Peyer's patch (tissue), 4 donors: Measurements from ENCODE around the gene RCOR1. TPM values are rescaled to one million over a fixed set of nuclear protein-coding genes. Genes with fewer than 3 reads are reported as not detected.
A peak's percentile ranks its signal among the peaks of the same experiment; 100 is the strongest.

Experiments used
- DNase-seq, 3 donors: peaks; one replicate each; pipeline ENCODE4 v3.0.0-alpha.2; 2017 to 2019
- H3K27ac ChIP-seq, 4 donors: fragments of 200-600 bp; sonication (generic); one replicate each; pipeline ENCODE4 v1.5.1; 2016 to 2019
- H3K27me3 ChIP-seq, 2 donors: fragments of 200-600 bp; sonication (generic); one replicate each; pipeline ENCODE4 v1.5.1; 2019
- H3K36me3 ChIP-seq, 3 donors: fragments of 200-600 bp; sonication (generic); one replicate each; pipeline ENCODE4 v1.5.1; 2016 to 2019
- H3K4me1 ChIP-seq, 4 donors: fragments of 200-600 bp; sonication (generic); one replicate each; pipeline ENCODE4 v1.5.1; 2016 to 2019
- H3K4me3 ChIP-seq, 4 donors: fragments of 200-600 bp; sonication (generic); 1 replicate in 3 of 4; 2 replicates in 1 of 4; pipeline ENCODE4 v1.5.1; 2016 to 2019; ENCODE audit warnings: mild to moderate bottlenecking in 1 of 4
- H3K9me3 ChIP-seq, 4 donors: fragments of 200-600 bp; sonication (generic); one replicate each; pipeline ENCODE4 v1.5.1; 2016 to 2019; ENCODE audit warnings: mild to moderate bottlenecking in 1 of 4
- CTCF ChIP-seq, 6 experiments: fragments of 450-650 bp in 4 of 6; fragments of 200-600 bp in 2 of 6; sonication (generic) in 1 of 6; IDR thresholded peaks; one replicate each; pipeline ENCODE4 v1.5.1; 2017 to 2019; ENCODE audit warnings: antibody characterized with exemption in 6 of 6, mild to moderate bottlenecking in 3 of 6, moderate library complexity in 1 of 6
- POLR2A ChIP-seq, 2 donors: fragments of 450-650 bp; IDR thresholded peaks; one replicate each; pipeline ENCODE4 v1.5.1; 2017; ENCODE audit warnings: antibody characterized with exemption in 2 of 2, mild to moderate bottlenecking in 2 of 2, moderate library complexity in 2 of 2
- small RNA-seq, 2 donors: library from RNA; depleted of rRNA; stranded (forward); fragments of <200 nt; gene quantifications; one replicate each; pipeline ENCODE3, GENCODE V24; 2016
- total RNA-seq, 4 donors: library from RNA; depleted of rRNA; stranded (reverse); fragments of >200 nt; gene quantifications; one replicate each; pipeline ENCODE4 v1.1.0, GENCODE V29; 2016

Gene RCOR1
- total RNA-seq, 4 donors from 2014 or later = 16.5 to 26.3 (median 21.1) TPM

GRCh38 chr14:102779084-102779462 lies 186.6 kb downstream of the RCOR1 start:
- Histone ChIP-seq H3K27ac (peak overlapping the region in 1 of 4 donors; percentile 97), H3K36me3 (no peaks in the 10 kb centered on the region), H3K27me3 (no peaks in the 10 kb centered on the region), H3K9me3 (no peaks in the 10 kb centered on the region), H3K4me1 (peaks cover 0 to 23% (median 11%) of the 10 kb centered on the region in 4 donors), H3K4me3 (peak overlapping the region in 3 of 4 donors; percentile 92 to 98 (median 94))
- no peak for DNase-seq
- TF ChIP-seq POLR2A (IDR thresholded peaks at IDR 0.05) = no peak
- TF ChIP-seq CTCF (IDR thresholded peaks at IDR 0.05) = no peak

- Histone ChIP-seq H3K4me3 (no peak overlapping the region), H3K27ac (peak overlapping the region in 1 of 4 donors; percentile 97)
- peak in 1 of 3 donors; percentile 38 for DNase-seq
Observed at GRCh38 chr14:102779574-102780315, 187.3 kb downstream of the RCOR1 start.

More at GRCh38 chr14:102779574-102780315, 187.3 kb downstream of the RCOR1 start:
- TF ChIP-seq CTCF (IDR thresholded peaks at IDR 0.05) (no peak), POLR2A (IDR thresholded peaks at IDR 0.05) (no peak)
- H3K4me1 ChIP-seq = peaks cover 0 to 23% (median 12%) of the 10 kb centered on the region in 4 donors
- H3K27me3 ChIP-seq = no peaks in the 10 kb centered on the region
- no peaks in the 10 kb centered on the region for H3K36me3 ChIP-seq
- H3K9me3 ChIP-seq = no peaks in the 10 kb centered on the region

Small RNAs within 50 kb of the gene (small RNA-seq; reads per million reads assigned to genes)
- 0 reads per million in 2 donors for gene RF00019
- gene RN7SL546P = 0 reads per million in 2 donors

Other genes with a start within 250 kb of the RCOR1 start
- gene CINP, start 229.8 kb upstream of the RCOR1 start, total RNA-seq = 10 to 100 TPM in 3 of 4 donors, 1 to 10 TPM in 1; 5.8 to 29.9 (median 24.8) TPM
- gene TECPR2, start 229.7 kb upstream of the RCOR1 start, total RNA-seq = 10 to 100 TPM; 21.5 to 45.3 (median 22.4) TPM
- 100 to 1,000 TPM in 3 of 4 donors, 10 to 100 TPM in 1; 52.8 to 450 (median 392) TPM for gene ANKRD9, start 82.9 kb upstream of the RCOR1 start, total RNA-seq
- 10 to 100 TPM; 31.7 to 47.8 (median 41.8) TPM for gene TRAF3, start 184.8 kb downstream of the RCOR1 start, total RNA-seq